Stimulated activated CD8-positive, alpha-beta memory T cell treated with anti-CD3 and anti-CD28 coated beads, Interleukin-4, amount 100 ng/mL, for 24 hours (primary cell): ENCODE measurements around the gene TMA16.
"Not testable (repeated sequence)": the region's sequence is repeated elsewhere in the genome, so short reads cannot be mapped to it uniquely, and the experiment has no call there.

ENCODE experiments used
- DNase-seq: peaks from one replicate; pipeline ENCODE4 v3.0.0-alpha.2; 2020; ENCODE audit warnings: low read depth

TMA16 gene

GRCh38 chr4:163515198-163515597, 20.7 kb downstream of the TMA16 start:
- DNase-seq, result no peak

DNA sequence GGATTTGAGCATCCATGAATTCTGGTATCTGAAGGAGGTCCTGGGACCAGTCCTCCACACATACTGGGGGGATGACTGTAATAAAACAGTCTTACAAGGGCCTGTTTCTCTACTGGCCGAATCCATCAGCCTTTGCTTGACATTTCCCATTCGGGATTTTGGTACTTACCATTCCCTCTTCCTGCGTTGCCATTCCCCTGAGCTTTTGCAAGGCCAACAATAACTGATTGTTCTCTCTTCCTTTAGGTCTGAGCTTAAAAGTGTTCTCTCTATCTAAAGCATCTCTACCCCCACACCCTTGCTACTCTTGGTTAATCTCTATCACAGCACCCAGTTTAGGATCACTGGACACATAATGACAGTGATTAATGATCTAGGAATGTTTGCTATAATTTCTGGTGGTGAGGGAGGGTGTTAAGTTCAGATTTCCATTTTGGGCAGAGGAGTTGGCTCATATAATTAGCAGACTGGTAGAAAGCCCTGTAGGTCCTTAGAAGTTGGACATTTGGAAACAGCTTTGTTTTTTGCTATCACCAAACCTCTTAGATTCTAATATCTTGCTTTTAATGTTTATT, 29.4 kb downstream of the TMA16 start:
- DNase-seq, result no peak

DNA sequence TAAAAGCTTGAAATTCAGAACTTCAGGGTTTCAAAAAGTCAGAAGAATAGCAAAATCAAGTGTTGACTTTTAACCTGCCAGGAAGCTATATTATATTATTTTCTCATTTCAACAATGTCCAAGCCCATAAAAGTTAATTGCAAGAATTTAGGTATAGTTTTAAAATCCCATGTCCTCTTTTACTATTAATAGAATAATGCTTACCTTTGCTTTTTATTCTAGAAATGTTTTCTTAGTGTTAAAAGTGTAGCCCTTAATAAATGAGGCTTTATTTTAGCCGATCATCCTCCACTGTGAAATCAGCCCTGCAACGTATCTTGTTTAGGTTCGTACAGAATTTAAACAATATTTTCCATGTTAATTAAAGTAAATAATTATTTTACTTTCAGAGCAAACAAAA, 31.5 kb downstream of the TMA16 start:
- no peak for DNase-seq

DNA sequence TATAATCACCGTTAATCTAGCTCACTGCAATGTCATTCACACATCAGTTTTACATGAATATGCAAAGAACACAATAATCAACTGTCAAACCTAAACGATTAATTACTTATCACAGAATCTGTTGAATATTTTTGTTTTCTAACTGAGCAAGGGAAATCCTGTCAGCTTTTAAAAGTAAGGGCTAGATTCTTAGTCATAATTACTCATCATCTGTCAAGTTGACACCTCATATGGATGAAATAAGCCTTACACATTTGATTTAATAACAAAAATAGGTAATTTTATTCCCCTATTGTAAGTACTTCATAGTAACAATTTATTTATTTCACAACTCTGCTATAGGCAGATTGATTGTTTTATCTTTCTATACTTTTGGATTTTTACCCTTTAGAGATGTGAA, 32.7 kb downstream of the TMA16 start:
- no peak for DNase-seq

DNA sequence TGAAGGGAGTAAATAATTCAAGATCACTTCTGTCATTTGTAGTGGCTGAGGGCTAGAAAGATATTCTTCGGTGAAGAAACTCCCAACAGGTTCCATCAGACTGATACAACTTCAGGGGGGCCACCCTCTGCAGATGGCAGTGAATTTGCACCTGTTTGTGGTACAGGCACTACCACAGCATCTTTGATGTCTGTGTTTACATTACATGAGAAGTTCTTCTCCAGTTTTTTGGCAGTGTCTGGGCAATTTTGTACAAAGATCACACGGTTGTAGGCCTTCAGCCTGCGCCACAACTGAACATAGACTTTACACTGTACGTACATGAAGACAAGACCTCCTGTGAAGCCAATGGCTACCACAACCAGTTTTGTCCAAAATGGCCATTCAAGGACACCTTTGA, 34.2 kb downstream of the TMA16 start:
- DNase-seq, result no peak

- no peak for DNase-seq
Observed at GRCh38 chr4:163534056-163534455, 39.6 kb downstream of the TMA16 start.

GRCh38 chr4:163535657-163536056, 41.2 kb downstream of the TMA16 start:
- DNase-seq, result no peak

- no peak for DNase-seq
Observed at GRCh38 chr4:163536091-163536490, 41.6 kb downstream of the TMA16 start.

DNA sequence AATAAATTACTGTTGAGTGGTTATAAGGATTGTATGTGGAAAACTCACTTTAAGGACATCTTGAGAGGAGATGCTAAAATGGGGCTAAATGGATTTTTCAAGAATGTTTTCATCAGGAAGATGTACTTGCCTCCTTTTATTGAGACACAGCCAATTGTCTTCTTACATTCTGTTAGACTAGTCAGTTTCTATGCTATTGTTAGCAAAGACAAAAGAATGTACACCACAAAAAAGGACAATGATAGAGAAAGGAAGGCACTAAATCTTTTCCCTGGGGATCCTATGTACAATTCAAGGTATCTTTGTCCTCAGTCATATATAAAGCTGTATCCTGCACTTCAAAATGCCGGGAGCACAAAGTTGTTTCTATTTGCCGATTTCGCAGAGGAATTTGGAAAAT, 42.6 kb downstream of the TMA16 start:
- DNase-seq, result no peak

GRCh38 chr4:163538820-163539219, 44.3 kb downstream of the TMA16 start:
- DNase-seq, result not testable (repeated sequence)

DNA sequence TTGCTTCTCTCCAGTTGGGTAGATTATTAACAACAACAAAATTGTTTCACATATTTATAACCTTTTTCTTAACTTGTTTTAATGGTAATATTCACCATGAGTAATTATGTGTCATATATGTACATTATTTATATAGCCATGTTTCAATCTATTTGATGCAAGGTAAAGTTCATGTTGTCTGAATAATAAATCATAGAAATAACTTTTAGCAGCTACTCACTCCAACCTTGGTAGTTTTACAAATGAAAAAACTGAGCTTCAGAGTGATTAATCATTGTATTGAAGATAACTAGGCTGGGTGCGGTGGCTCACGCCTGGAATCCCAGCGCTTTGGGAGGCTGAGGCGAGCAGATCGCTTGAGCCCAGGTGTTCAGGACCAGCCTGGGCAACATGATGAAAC, 46.0 kb downstream of the TMA16 start:
- DNase-seq, result no peak

- DNase-seq, result no peak
Observed at GRCh38 chr4:163540977-163541376, 46.5 kb downstream of the TMA16 start.

DNA sequence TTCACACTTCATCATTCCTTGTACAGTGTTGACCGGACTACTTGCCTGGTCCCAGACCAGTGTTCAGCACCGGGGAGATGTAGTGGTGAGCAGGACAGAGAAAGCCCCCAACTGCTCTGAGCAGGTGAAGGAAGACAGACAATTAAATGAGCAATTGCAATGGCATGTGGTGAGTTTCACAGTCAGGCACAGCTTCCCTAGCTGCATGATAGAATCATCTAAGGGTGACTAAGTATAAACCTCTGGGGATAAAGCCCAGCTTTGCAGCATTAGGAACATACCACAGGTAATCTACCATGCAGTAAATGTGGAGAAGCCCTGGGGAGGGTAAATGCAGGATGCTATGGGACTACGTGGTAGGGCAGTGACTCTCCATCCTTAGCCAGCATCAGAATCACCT, 47.8 kb downstream of the TMA16 start:
- no peak for DNase-seq

DNA sequence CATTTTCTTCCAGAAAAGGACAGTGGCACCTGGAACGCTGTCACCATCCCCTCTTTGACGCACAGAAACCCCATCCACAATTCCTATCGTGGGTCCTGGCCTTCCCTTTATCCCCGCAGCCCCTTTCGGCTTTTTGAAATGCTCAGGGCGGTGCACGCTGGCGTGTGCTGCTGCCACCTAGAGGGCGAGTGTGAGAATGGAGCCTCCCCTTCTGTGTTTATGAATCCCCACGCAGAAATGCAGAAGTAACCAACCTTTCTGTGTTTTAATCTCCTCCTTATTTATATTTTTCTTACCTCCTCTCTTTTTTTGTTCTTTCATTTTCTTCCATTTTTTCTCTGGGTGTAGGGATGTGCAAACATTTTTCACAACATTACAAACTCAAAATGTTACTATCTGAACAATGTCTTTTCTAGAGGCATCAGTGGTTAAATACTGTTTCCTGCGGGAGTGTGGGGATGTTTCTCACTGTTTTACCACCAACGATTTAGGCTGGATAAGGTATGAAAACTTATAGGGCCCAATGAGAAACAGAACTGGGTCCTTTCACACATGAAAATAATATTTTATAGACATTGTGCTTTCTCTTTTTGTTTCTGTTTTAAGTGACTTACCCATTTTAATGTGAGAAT, 50.0 kb downstream of the TMA16 start:
- peak; percentile 50 for DNase-seq

DNA sequence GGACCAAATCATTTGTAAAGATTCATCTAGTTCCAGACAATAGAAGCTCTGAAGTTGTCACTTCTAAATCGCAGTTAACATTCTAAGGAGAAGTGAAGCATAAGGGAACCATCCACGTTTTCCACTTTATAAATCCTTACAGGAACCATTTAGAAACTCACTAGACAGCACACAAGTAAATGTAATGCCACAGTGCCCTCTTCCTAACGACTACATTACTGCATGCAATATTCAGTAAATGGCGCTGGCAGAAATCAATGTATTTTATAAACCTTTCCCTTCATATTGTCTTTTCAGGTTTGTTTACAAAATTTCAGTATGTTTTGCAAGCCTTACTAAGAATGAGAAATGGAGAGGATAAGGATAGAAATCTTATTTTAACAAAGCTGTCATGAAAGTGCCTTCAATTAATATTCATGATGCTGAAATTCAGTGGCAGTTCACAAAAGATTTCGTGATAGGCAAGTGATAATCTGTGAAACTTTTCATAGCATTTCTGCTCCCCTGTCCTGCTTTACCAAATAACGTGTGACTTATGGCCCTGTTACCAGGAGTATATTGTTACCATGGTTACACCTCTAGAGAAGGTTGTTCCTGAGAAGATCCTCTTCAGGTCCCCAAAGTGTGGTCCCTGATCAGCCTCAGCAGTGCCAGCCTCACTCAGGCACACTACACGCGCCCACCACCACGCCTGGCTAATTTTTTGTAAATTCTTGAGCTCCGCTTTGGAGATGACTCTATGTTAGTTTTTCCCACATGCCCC, 54.2 kb downstream of the TMA16 start:
- DNase-seq, result no peak

DNA sequence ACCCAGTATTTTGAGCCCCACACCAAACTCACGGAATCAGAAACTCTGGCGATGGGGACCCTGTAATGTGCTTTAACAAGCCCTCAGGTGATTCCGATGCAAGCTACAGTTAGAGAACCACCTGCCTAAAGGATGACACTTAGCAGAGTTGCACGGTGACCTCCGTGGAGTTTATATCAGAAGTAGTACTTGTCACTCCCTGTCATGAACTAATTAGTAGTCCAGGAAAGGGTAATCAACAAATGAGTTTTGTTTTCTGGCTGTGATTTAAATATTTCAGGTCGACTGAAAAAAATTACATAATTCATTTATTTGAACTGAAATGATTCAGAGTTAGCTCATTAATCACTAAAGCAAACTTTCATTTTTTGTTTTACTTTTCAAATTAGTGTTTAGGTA, 56.4 kb downstream of the TMA16 start:
- DNase-seq, result no peak

DNA sequence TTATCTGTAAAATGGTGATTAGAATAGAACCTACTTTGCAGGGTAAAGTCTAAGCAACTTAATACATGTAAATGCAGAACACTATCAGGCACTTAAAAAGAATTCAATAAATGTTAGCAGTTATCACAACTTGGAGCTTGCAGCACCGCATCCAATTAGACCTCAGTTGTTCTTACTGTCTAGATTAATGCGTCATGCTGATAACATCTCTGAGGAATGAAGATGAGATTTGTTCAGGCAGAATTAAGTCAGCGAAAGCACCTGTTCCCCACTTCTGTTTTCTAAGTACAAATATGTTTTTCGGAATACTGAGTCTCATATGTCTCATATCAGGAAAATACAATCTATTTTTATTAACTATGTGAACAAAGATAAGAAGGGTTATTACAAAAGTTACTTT, 58.7 kb downstream of the TMA16 start:
- DNase-seq, result no peak

DNA sequence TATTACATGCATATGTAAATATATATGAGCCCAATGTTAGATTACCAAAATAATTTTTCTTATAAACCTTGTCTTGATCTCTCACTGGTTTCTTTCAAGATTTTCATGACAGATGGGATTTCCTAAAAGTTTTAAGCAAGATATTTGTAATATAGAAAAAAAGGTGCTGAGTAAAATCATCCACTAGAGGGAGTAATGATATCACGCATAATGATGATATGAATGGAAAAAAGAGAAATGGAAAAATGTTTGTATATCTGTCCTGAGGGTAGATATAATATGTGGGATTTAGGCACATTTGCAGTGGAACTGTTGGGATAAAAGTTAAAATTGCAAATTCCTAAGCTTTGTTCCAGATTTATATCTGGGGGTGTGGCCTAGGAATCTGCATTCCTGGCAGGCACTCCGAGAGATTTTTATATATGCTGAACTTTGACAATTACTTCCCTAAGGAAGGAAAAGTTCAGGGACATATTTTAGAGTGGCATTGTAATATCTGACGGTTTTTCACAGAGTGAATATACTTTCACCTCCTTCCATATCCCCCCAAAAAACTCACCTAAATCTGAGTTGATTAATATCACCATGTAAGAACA, 60.5 kb downstream of the TMA16 start:
- no peak for DNase-seq

GRCh38 chr4:163556177-163556576, 61.7 kb downstream of the TMA16 start:
- DNase-seq, result no peak

DNA sequence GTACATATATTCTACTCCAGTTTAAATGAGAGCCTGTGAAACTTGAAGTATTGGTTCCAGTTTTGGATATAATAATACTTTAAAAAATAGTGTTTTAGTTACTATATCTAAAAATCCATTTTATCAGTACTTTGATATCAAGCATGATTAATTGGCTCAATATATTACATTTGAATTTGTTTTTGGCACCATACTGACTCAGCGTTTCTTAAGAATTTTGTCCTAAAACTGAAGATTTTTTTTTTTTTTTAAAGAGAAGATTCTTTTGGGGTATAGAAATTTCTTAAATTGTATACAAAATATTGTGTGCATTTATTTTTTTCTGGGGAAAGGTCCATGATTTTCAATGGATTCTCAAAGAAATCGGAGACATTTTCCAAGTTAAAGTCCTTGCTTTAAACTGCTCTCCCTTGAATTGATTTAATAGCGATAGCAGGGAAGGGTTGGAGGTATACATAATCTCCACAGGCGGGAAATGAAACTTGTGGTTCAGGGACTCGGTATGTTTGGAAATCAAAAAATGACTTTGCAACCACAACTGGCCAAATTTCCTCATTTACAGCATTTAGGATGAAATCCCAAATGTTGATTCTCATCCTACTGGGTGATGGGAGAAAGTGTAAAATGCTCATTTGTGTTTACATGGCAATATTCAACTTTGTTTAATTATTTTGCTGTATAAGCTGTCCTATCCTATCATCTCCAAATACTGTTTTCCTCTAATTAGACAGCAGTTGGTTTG, 62.3 kb downstream of the TMA16 start:
- DNase-seq, result no peak

DNA sequence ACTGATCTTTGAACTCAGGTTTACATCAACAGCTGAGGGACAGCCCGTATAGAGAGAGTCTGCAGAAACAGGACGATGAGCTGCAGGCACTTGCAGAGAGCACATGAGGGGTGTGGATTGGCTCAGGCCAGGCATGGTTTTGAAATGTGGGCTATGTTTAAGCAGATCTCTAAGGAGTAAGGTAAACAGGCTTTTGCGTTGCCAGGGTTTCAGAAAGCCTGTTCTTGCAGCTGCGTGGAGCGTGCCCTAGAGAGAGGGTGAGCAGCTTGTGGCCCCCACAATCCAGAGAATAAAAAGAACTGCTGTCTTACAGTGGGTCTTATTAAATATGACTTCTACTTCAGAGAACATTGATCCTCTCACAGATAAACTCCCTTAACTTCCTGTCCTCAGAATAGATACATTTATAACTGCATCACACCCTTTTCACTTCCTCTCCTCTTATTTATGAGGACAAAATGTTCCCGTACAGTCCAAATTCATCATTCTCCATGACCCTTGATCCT, 64.1 kb downstream of the TMA16 start:
- no peak for DNase-seq

DNA sequence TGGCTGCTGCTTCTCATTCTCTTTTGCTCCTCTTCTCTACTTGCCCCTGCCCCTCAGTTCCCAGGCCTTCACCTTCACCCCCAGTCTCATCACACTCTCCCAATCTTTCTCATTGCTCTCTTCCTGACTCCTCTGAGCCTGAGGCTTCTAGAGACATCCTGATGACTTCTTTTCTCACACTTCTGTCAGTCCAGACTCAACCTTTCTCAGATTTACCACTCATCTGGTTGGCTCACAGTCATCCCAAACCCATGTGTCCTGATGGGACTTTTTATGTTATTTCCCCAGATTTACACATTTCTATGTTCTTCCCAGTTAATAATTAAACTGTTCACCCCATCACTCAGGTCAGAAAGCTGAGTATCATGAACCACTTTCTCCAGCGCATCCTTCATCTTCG, 68.0 kb downstream of the TMA16 start:
- no peak for DNase-seq
